ENCODE measurements around the gene ZC3H13.

Gene ZC3H13

GRCh38 chr13:46101002-46101401 is 48.5 kb upstream of the ZC3H13 start:
- TF ChIP-seq ZNF521 (tag by site-specific recombination; IDR thresholded peaks at IDR 0.05) (no peak), ZNF571 (tag by site-specific recombination; IDR thresholded peaks at IDR 0.05) (no peak), ZNF514 (tag by site-specific recombination; IDR thresholded peaks at IDR 0.05) (no peak), HOXA7 (CRISPR knock-in tag; IDR thresholded peaks at IDR 0.05; ENCODE audit: borderline replicate concordance) (no peak), ZNF555 (tag by site-specific recombination; conservative IDR thresholded peaks at IDR 0.05) (no peak)
- TF ChIP-seq, protein P1, sequence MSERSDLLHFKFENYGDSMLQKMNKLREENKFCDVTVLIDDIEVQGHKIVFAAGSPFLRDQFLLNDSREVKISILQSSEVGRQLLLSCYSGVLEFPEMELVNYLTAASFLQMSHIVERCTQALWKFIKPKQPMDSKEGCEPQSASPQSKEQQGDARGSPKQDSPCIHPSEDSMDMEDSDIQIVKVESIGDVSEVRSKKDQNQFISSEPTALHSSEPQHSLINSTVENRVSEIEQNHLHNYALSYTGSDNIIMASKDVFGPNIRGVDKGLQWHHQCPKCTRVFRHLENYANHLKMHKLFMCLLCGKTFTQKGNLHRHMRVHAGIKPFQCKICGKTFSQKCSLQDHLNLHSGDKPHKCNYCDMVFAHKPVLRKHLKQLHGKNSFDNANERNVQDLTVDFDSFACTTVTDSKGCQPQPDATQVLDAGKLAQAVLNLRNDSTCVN (tag by site-specific recombination; optimal IDR thresholded peaks at IDR 0.05), result no peak
- Histone ChIP-seq H3K36me3 (ENCODE audit: control insufficient read depth in 2 of 2, insufficient read depth in 1 of 2, low read length in 2 of 2) (no peaks in the 10 kb centered on the region), H3K27ac (ENCODE audit: extremely low read depth, low read depth, low read length) (no peak overlapping the region), H3K9me3 (ENCODE audit: control insufficient read depth, insufficient read depth, low read depth, low read length) (no peaks in the 10 kb centered on the region), H3K4me1 (ENCODE audit: control insufficient read depth, insufficient read depth, low read length) (no peaks in the 10 kb centered on the region), H3K4me3 (ENCODE audit: low read depth, low read length) (no peak overlapping the region)
- CTCF ChIA-PET, result no interaction called here
- POLR2A ChIA-PET, result no interaction called here

- Histone ChIP-seq H3K27ac (ENCODE audit: extremely low read depth, low read depth, low read length) (no peak overlapping the region), H3K4me1 (ENCODE audit: control insufficient read depth, insufficient read depth, low read length) (no peaks in the 10 kb centered on the region), H3K4me3 (ENCODE audit: low read depth, low read length) (no peak overlapping the region), H3K9me3 (ENCODE audit: control insufficient read depth, insufficient read depth, low read depth, low read length) (no peaks in the 10 kb centered on the region), H3K36me3 (ENCODE audit: control insufficient read depth in 2 of 2, insufficient read depth in 1 of 2, low read length in 2 of 2) (no peaks in the 10 kb centered on the region)
- ChIA-PET CTCF (interaction anchor here (1.2 kb wide), 1 partner anchor 9 kb away, joined by 3 read pairs; no protein-coding TSS in a partner anchor), POLR2A (no interaction called here)
- TF ChIP-seq ZNF585B (tag by site-specific recombination; IDR thresholded peaks at IDR 0.05) (no peak), SP7 (tag by site-specific recombination; IDR thresholded peaks at IDR 0.05) (no peak), ZNF132 (tag by site-specific recombination; IDR thresholded peaks at IDR 0.05; ENCODE audit: borderline replicate concordance) (no peak), GLIS1 (tag by site-specific recombination; IDR thresholded peaks at IDR 0.05) (no peak), MEIS1 (CRISPR knock-in tag; IDR thresholded peaks at IDR 0.05; ENCODE audit: borderline replicate concordance) (no peak), ZNF16 (tag by site-specific recombination; IDR thresholded peaks at IDR 0.05; ENCODE audit: low read depth) (no peak), ZNF610 (tag by site-specific recombination; IDR thresholded peaks at IDR 0.05; ENCODE audit: borderline replicate concordance) (no peak), ZNF48 (tag by site-specific recombination; IDR thresholded peaks at IDR 0.05) (no peak), ZNF76 (tag by site-specific recombination; IDR thresholded peaks at IDR 0.05; ENCODE audit: borderline replicate concordance, low read depth) (no peak), ZBTB11 (tag by site-specific recombination; conservative IDR thresholded peaks at IDR 0.05; ENCODE audit: low read depth) (no peak), FEZF1 (tag by site-specific recombination; IDR thresholded peaks at IDR 0.05) (no peak), MZF1 (tag by site-specific recombination; IDR thresholded peaks at IDR 0.05; ENCODE audit: borderline replicate concordance) (no peak), EGR2 (tag by site-specific recombination; IDR thresholded peaks at IDR 0.05; ENCODE audit: low read depth) (no peak), ZNF623 (tag by site-specific recombination; IDR thresholded peaks at IDR 0.05) (no peak), ZBTB17 (tag by site-specific recombination; IDR thresholded peaks at IDR 0.05) (no peak), ZNF571 (tag by site-specific recombination; IDR thresholded peaks at IDR 0.05) (no peak)
Measured at GRCh38 chr13:46100191-46100815, 47.8 kb upstream of the ZC3H13 start.
